ENCODE measurements around the gene COL8A2.

DNA sequence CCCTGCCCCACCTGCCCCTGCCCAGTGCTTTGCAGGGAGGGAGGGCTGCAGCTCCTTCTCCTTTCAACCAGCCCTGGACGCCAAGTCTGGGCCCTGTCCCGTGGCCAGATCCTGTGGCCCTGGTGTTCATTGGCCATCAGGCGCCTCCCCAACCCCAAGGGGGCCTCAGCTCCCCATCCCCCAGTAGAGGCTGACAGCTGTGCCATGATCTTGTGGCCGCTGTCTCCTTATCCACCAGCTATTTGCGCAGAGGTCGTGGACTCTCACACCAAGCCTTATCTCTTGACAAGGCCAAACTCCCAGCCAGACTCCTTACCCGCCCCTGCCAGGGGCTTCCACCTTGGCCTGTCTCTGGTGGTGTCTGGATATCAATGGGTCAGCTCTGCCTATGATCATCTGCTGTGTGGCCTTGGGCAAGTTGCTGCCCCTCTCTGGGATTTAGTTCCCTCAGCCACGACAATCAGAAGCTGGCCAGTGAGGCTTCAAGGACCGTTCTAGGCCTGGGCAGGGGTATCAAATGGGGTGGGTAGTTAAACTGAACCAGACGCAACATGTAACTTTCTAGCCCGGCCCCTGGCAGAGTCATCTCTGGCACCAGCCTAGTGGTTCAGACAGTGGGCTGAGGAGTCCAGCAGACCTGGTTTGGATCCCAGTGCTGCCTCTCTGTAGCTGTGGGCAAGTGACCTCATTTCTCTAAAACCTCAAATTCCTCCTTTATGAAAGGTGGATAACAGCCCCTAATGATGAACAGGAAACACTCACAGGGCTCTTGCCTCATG lies 3.3 kb upstream of the COL8A2 start:
- TF ChIP-seq, protein P1, sequence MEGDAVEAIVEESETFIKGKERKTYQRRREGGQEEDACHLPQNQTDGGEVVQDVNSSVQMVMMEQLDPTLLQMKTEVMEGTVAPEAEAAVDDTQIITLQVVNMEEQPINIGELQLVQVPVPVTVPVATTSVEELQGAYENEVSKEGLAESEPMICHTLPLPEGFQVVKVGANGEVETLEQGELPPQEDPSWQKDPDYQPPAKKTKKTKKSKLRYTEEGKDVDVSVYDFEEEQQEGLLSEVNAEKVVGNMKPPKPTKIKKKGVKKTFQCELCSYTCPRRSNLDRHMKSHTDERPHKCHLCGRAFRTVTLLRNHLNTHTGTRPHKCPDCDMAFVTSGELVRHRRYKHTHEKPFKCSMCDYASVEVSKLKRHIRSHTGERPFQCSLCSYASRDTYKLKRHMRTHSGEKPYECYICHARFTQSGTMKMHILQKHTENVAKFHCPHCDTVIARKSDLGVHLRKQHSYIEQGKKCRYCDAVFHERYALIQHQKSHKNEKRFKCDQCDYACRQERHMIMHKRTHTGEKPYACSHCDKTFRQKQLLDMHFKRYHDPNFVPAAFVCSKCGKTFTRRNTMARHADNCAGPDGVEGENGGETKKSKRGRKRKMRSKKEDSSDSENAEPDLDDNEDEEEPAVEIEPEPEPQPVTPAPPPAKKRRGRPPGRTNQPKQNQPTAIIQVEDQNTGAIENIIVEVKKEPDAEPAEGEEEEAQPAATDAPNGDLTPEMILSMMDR (IDR thresholded peaks at IDR 0.05; ENCODE audit: low read length): no peak
- no peak for TF ChIP-seq EZH2 (IDR thresholded peaks at IDR 0.05; ENCODE audit: borderline replicate concordance, low read length)

Data from OCI-LY1 (cell line).